Type B pancreatic cell (in vitro differentiated cells): ENCODE measurements around the gene ANK2. TPM values are rescaled to one million over a fixed set of nuclear protein-coding genes. Genes with fewer than 3 reads are reported as not detected.

ENCODE experiments used
- DNase-seq: peaks from one replicate; pipeline ENCODE4 v3.0.0; 2021; ENCODE audit warnings: mixed read lengths; ENCODE audit not compliant: unreplicated experiment; ENCODE audit errors: extremely low spot score
- H3K27ac Mint-ChIP-seq: 2 replicates; pipeline ENCODE4 v1.8.0; 2021; ENCODE audit warnings: mild to moderate bottlenecking, mixed read lengths
- H3K27me3 Mint-ChIP-seq: 2 replicates; pipeline ENCODE4 v1.8.0; 2021; ENCODE audit warnings: mixed read lengths
- H3K36me3 Mint-ChIP-seq: 2 replicates; pipeline ENCODE4 v1.8.0; 2021; ENCODE audit warnings: mixed read lengths
- H3K4me1 Mint-ChIP-seq: one replicate; pipeline ENCODE4 v1.8.0; 2021; ENCODE audit warnings: mixed read lengths; ENCODE audit not compliant: unreplicated experiment
- H3K4me3 Mint-ChIP-seq: 2 replicates; pipeline ENCODE4 v1.8.0; 2021; ENCODE audit warnings: mild to moderate bottlenecking, mixed read lengths
- H3K9me3 Mint-ChIP-seq: 2 replicates; pipeline ENCODE4 v1.8.0; 2021; ENCODE audit warnings: mixed read lengths
- CTCF ChIP-seq: fragments of 200-600 bp; sonication (generic); conservative IDR thresholded peaks from 2 replicates; pipeline ENCODE4 v1.5.0; 2021; ENCODE audit warnings: antibody characterized with exemption, mild to moderate bottlenecking
- total RNA-seq: library from RNA; stranded (reverse); gene quantifications from 2 replicates; pipeline ENCODE4 v1.2.1, GENCODE V29; 2021; ENCODE audit warnings: low replicate concordance

The ANK2 gene
- total RNA-seq, 1 donor from 2014 or later, result 27.7 TPM

- H3K27ac Mint-ChIP-seq, result no peak overlapping the region
- H3K9me3 Mint-ChIP-seq, result no peaks in the 10 kb centered on the region
- TF ChIP-seq CTCF, result no peak
- H3K4me1 Mint-ChIP-seq, result no peaks in the 10 kb centered on the region
- H3K27me3 Mint-ChIP-seq, result no peaks in the 10 kb centered on the region
- no peak for DNase-seq
- H3K4me3 Mint-ChIP-seq, result no peak overlapping the region
- no peaks in the 10 kb centered on the region for H3K36me3 Mint-ChIP-seq
These were observed 224.3 kb downstream of the ANK2 start for GRCh38 chr4:113273721-113274220.

- no peak for TF ChIP-seq CTCF
- H3K4me3 Mint-ChIP-seq, result no peak overlapping the region
- DNase-seq, result no peak
- no peaks in the 10 kb centered on the region for H3K27me3 Mint-ChIP-seq
- H3K27ac Mint-ChIP-seq, result no peak overlapping the region
- H3K9me3 Mint-ChIP-seq, result no peaks in the 10 kb centered on the region
- no peaks in the 10 kb centered on the region for H3K4me1 Mint-ChIP-seq
- no peaks in the 10 kb centered on the region for H3K36me3 Mint-ChIP-seq
These were observed 227.2 kb downstream of the ANK2 start for GRCh38 chr4:113276464-113277170.

- Mint-ChIP-seq H3K27me3 (no peaks in the 10 kb centered on the region), H3K27ac (no peak overlapping the region), H3K36me3 (no peaks in the 10 kb centered on the region), H3K9me3 (no peaks in the 10 kb centered on the region), H3K4me3 (no peak overlapping the region), H3K4me1 (no peaks in the 10 kb centered on the region)
- no peak for DNase-seq
- peak; percentile 88 for TF ChIP-seq CTCF
These were observed 229.0 kb downstream of the ANK2 start for GRCh38 chr4:113278324-113278934.

GRCh38 chr4:113285501-113285900 is 236.0 kb downstream of the ANK2 start:
- H3K27me3 Mint-ChIP-seq, result no peaks in the 10 kb centered on the region
- DNase-seq, result no peak
- no peak overlapping the region for H3K4me3 Mint-ChIP-seq
- no peaks in the 10 kb centered on the region for H3K9me3 Mint-ChIP-seq
- no peak for TF ChIP-seq CTCF
- no peaks in the 10 kb centered on the region for H3K4me1 Mint-ChIP-seq
- H3K36me3 Mint-ChIP-seq, result no peaks in the 10 kb centered on the region
- no peak overlapping the region for H3K27ac Mint-ChIP-seq

- Mint-ChIP-seq H3K27ac (no peak overlapping the region), H3K36me3 (no peaks in the 10 kb centered on the region), H3K27me3 (no peaks in the 10 kb centered on the region), H3K4me1 (peaks cover 12% of the 10 kb centered on the region), H3K4me3 (no peak overlapping the region), H3K9me3 (no peaks in the 10 kb centered on the region)
- no peak for TF ChIP-seq CTCF
- DNase-seq, result no peak
These were observed 238.8 kb downstream of the ANK2 start for GRCh38 chr4:113288257-113288656.
